Endothelial cell of umbilical vein (primary cell): ENCODE measurements around the gene ITM2B. TPM values are rescaled to one million over a fixed set of nuclear protein-coding genes. Genes with fewer than 3 reads are reported as not detected.
"Not testable (repeated sequence)": the region's sequence is repeated elsewhere in the genome, so short reads cannot be mapped to it uniquely, and the experiment has no call there.

Experiments used
- BruUV-seq: library from RNA; stranded (reverse); fragments of 400-500 nt; replicated peaks from 2 replicates; lab custom pipeline; 2021; lab: Mats Ljungman, UMichigan
- CTCF ChIA-PET: fragments of 300-600, 350-600 bp; sonication (Branson Sonifier 250); formaldehyde crosslinking; loops from one replicate; lab custom pipeline; 2021; ENCODE audit warnings: antibody characterized with exemption, inconsistent platforms; lab: Charles Lee
- POLR2A ChIA-PET: fragments of 300-600, 350-600 bp; sonication (Branson Sonifier 250); formaldehyde crosslinking; loops from one replicate; lab custom pipeline; 2021; ENCODE audit warnings: antibody characterized with exemption, inconsistent platforms; lab: Charles Lee
- DNase-seq: peaks from one replicate; pipeline ENCODE4 v3.0.0-alpha.2; 2011; ENCODE audit warnings: low read depth, low spot score
- FAIRE-seq: peaks from 2 replicates; lab custom pipeline; 2011; peaks lifted over from hg19 to GRCh38; lab: Jason Lieb, UNC
- H2AFZ ChIP-seq: 2 replicates; pipeline ENCODE4 v1.6.0; 2012; ENCODE audit warnings: low read depth, low read length, control low read depth, inconsistent platforms
- H3K27ac ChIP-seq: 2 replicates; pipeline ENCODE4 v1.5.1; 2011; ENCODE audit warnings: low read depth, mild to moderate bottlenecking, control low read depth, low read length, moderate library complexity; ENCODE audit not compliant: insufficient read depth
- H3K27me3 ChIP-seq, 2 experiments: 2 replicates each; pipeline versions ENCODE4 v1.6.0 to v1.6.1; 2011; ENCODE audit warnings: low read length in 2 of 2, mixed read lengths in 1 of 2; ENCODE audit not compliant: control insufficient read depth in 2 of 2, insufficient read depth in 2 of 2
- H3K36me3 ChIP-seq, 2 experiments: 2 replicates in 1 of 2; 3 replicates in 1 of 2; pipeline ENCODE4 v1.5.1; 2011; ENCODE audit warnings: low read length in 2 of 2, mild to moderate bottlenecking in 1 of 2, moderate library complexity in 1 of 2; ENCODE audit not compliant: control insufficient read depth in 2 of 2, insufficient read depth in 2 of 2; ENCODE audit errors: extremely low read depth in 1 of 2
- H3K4me1 ChIP-seq: 3 replicates; pipeline ENCODE4 v1.5.1; 2011; ENCODE audit warnings: mild to moderate bottlenecking, low read length; ENCODE audit not compliant: control insufficient read depth, insufficient read depth; ENCODE audit errors: extremely low read depth
- H3K4me2 ChIP-seq: 2 replicates; pipeline ENCODE4 v1.6.1; 2011; ENCODE audit warnings: low read length, control low read depth, mixed read lengths; ENCODE audit not compliant: insufficient read depth
- H3K4me3 ChIP-seq, 3 experiments: fragments of 200-600 bp in 1 of 3; sonication (generic), shearing (Covaris generic) in 1 of 3; replicated peaks in 1 of 3; 2 replicates each; pipeline ENCODE4 v1.5.1; 2011 to 2016; ENCODE audit warnings: control low read depth in 3 of 3, low read length in 3 of 3, mild to moderate bottlenecking in 2 of 3, inconsistent platforms in 1 of 3, low read depth in 1 of 3, moderate library complexity in 1 of 3; ENCODE audit not compliant: insufficient read depth in 1 of 3
- H3K79me2 ChIP-seq: 2 replicates; pipeline ENCODE4 v1.6.0; 2012; ENCODE audit warnings: low read length, inconsistent platforms; ENCODE audit not compliant: control insufficient read depth, insufficient read depth
- H3K9ac ChIP-seq: replicated peaks from 2 replicates; pipeline ENCODE3; 2011; ENCODE audit warnings: low read length, control low read depth; ENCODE audit not compliant: insufficient read depth; ENCODE audit errors: extremely low read depth
- H3K9me1 ChIP-seq: replicated peaks from 3 replicates; pipeline ENCODE4 v1.6.0; 2011; ENCODE audit warnings: mild to moderate bottlenecking, low read length; ENCODE audit not compliant: control insufficient read depth, insufficient read depth; ENCODE audit errors: extremely low read depth
- H3K9me3 ChIP-seq: replicated peaks from 2 replicates; pipeline ENCODE4 v1.5.1; 2012; ENCODE audit warnings: low read length, inconsistent platforms; ENCODE audit not compliant: control insufficient read depth, insufficient read depth
- H4K20me1 ChIP-seq: replicated peaks from 2 replicates; pipeline ENCODE3; 2011; ENCODE audit warnings: mild to moderate bottlenecking, low read length; ENCODE audit not compliant: control insufficient read depth, insufficient read depth; ENCODE audit errors: extremely low read depth
- CTCF ChIP-seq, 2 donors: IDR thresholded peaks; 1 replicate in 1 of 2; 2 replicates in 1 of 2; pipeline ENCODE4 v1.5.1; 2011; ENCODE audit warnings: low read length in 2 of 2, mild to moderate bottlenecking in 2 of 2, moderate library complexity in 2 of 2, control low read depth in 1 of 2, inconsistent platforms in 1 of 2, low read depth in 1 of 2; ENCODE audit not compliant: insufficient read depth in 1 of 2; ENCODE audit errors: extremely low read depth in 1 of 2
- EZH2 ChIP-seq: IDR thresholded peaks from 2 replicates; pipeline ENCODE4 v1.6.1; 2012; ENCODE audit warnings: borderline replicate concordance, low read depth, mild to moderate bottlenecking, moderate library complexity, low read length, inconsistent platforms; ENCODE audit not compliant: severe bottlenecking
- FOS ChIP-seq: IDR thresholded peaks from 2 replicates; pipeline ENCODE4 v1.6.1; 2011; ENCODE audit warnings: mild to moderate bottlenecking, low read length, moderate library complexity, borderline replicate concordance; ENCODE audit not compliant: insufficient read depth
- GATA2 ChIP-seq: IDR thresholded peaks from 2 replicates; pipeline ENCODE4 v1.7.0; 2011; ENCODE audit warnings: low read depth, mild to moderate bottlenecking, moderate library complexity, mixed read lengths, low read length; ENCODE audit not compliant: insufficient read length, insufficient read depth
- JUN ChIP-seq: IDR thresholded peaks from 2 replicates; pipeline ENCODE4 v1.6.1; 2011; ENCODE audit warnings: borderline replicate concordance, low read depth; ENCODE audit not compliant: insufficient read length, insufficient read depth
- MAX ChIP-seq: IDR thresholded peaks from 2 replicates; pipeline ENCODE4 v1.6.1; 2011; ENCODE audit not compliant: insufficient read depth, insufficient read length
- MYC ChIP-seq: IDR thresholded peaks from one replicate; pipeline ENCODE4 v1.6.1; 2011; ENCODE audit warnings: mild to moderate bottlenecking, low read depth, low read length
- POLR2A ChIP-seq: IDR thresholded peaks from 2 replicates; pipeline ENCODE4 v1.6.1; 2012; ENCODE audit warnings: low read depth, mild to moderate bottlenecking, control low read depth, low read length
- POLR2AphosphoS5 ChIP-seq: IDR thresholded peaks from 2 replicates; pipeline ENCODE4 v1.6.1; 2012; ENCODE audit warnings: low read depth, mild to moderate bottlenecking, control low read depth, low read length, moderate library complexity; ENCODE audit not compliant: insufficient read depth
- dilution Hi-C: fragments of 300-500 bp; cut with MboI; formaldehyde crosslinking; loops from one replicate; pipeline ENCODE4 v1.15.0; 2019; ENCODE audit warnings: low sequenced_read_pairs; ENCODE audit not compliant: extremely low pct_ligation_motif_present
- intact Hi-C: fragments of 100-400 bp; cut with micrococcal nuclease; formaldehyde crosslinking; loops from one replicate; pipeline ENCODE4 v1.10.0; 2022
- polyA plus RNA-seq, 4 experiments: library from polyadenylated mRNA; depleted of rRNA in 3 of 4; stranded (reverse) in 3 of 4; unstranded in 1 of 4; fragments of >200 nt; gene quantifications; 2 replicates each; pipeline versions ENCODE4 v1.2.1 to v1.2.3, GENCODE V29; 2011 to 2012; ENCODE audit warnings: missing spikeins in 1 of 4
- total RNA-seq: library from RNA; stranded (reverse); gene quantifications from 2 replicates; pipeline ENCODE4 v1.2.3, GENCODE V29; 2021

The ITM2B gene
- total and polyA plus RNA-seq, 2 donors (not counting 3 experiments of a cell fraction or from before 2014, with no cell fraction given): 150 to 271 TPM

GRCh38 chr13:48201044-48201443 is 32.0 kb upstream of the ITM2B start:
- dilution Hi-C loops (no loop called here), intact Hi-C loops (no loop called here)
- CTCF ChIA-PET: interaction anchor here (1.4 kb wide), 1 partner anchor 9 kb away, joined by 3 read pairs; no protein-coding TSS in a partner anchor
- BruUV-seq: no TSS peak
- H3K36me3 ChIP-seq: no peaks in the 10 kb centered on the region
- H3K4me2 ChIP-seq: no peak overlapping the region
- TF ChIP-seq FOS: no peak
- no peak for TF ChIP-seq JUN
- TF ChIP-seq GATA2: no peak
- no peak for TF ChIP-seq EZH2
- TF ChIP-seq POLR2A: no peak
- no peak for TF ChIP-seq POLR2AphosphoS5
- TF ChIP-seq MYC: no peak
- TF ChIP-seq CTCF (IDR thresholded peaks at IDR 0.05; ENCODE audit: extremely low read depth in 1 of 2, insufficient read depth in 1 of 2, low read depth in 1 of 2, low read length in 2 of 2): no peak
- no peak for TF ChIP-seq MAX
- no peaks in the 10 kb centered on the region for H3K4me1 ChIP-seq
- no peaks in the 10 kb centered on the region for H4K20me1 ChIP-seq
- FAIRE-seq (no peak), DNase-seq (no peak)
- H3K4me3 ChIP-seq: no peak overlapping the region
- H3K9ac ChIP-seq: no peak overlapping the region
- no peak overlapping the region for H3K27ac ChIP-seq
- no peaks in the 10 kb centered on the region for H3K79me2 ChIP-seq
- H2AFZ ChIP-seq: no peak overlapping the region
- no peaks in the 10 kb centered on the region for H3K9me1 ChIP-seq
- POLR2A ChIA-PET: no interaction called here
- peaks cover 0 to 3% of the 10 kb centered on the region in 2 experiments for H3K27me3 ChIP-seq
- no peaks in the 10 kb centered on the region for H3K9me3 ChIP-seq

- H3K4me1 ChIP-seq, POLR2A ChIA-PET, H3K4me3 ChIP-seq, dilution Hi-C loops, H3K79me2 ChIP-seq, H4K20me1 ChIP-seq, H3K4me2 ChIP-seq, DNase-seq, CTCF ChIA-PET, H3K9me3 ChIP-seq, H3K27me3 ChIP-seq, intact Hi-C loops, BruUV-seq, H3K27ac ChIP-seq, H3K9ac ChIP-seq, H2AFZ ChIP-seq, FAIRE-seq, H3K9me1 ChIP-seq, H3K36me3 ChIP-seq: not testable (repeated sequence)
These were observed 25.8 kb upstream of the ITM2B start for GRCh38 chr13:48207207-48207606.
